Endothelial cell of umbilical vein (primary cell): ENCODE data around the gene CERS6.
"Not testable (repeated sequence)": the region's sequence is repeated elsewhere in the genome, so short reads cannot be mapped to it uniquely, and the experiment has no call there.

Source experiments
- EZH2 ChIP-seq: IDR thresholded peaks from 2 replicates; pipeline ENCODE4 v1.6.1; 2012; ENCODE audit warnings: borderline replicate concordance, low read depth, mild to moderate bottlenecking, moderate library complexity, low read length, inconsistent platforms; ENCODE audit not compliant: severe bottlenecking
- POLR2AphosphoS5 ChIP-seq: IDR thresholded peaks from 2 replicates; pipeline ENCODE4 v1.6.1; 2012; ENCODE audit warnings: low read depth, mild to moderate bottlenecking, control low read depth, low read length, moderate library complexity; ENCODE audit not compliant: insufficient read depth
- TF ChIP-seq, protein P1 (sequence below), 2 donors: IDR thresholded peaks; 1 replicate in 1 of 2; 2 replicates in 1 of 2; pipeline ENCODE4 v1.5.1; 2011; ENCODE audit warnings: low read length in 2 of 2, mild to moderate bottlenecking in 2 of 2, moderate library complexity in 2 of 2, control low read depth in 1 of 2, inconsistent platforms in 1 of 2, low read depth in 1 of 2; ENCODE audit not compliant: insufficient read depth in 1 of 2; ENCODE audit errors: extremely low read depth in 1 of 2

DNA sequence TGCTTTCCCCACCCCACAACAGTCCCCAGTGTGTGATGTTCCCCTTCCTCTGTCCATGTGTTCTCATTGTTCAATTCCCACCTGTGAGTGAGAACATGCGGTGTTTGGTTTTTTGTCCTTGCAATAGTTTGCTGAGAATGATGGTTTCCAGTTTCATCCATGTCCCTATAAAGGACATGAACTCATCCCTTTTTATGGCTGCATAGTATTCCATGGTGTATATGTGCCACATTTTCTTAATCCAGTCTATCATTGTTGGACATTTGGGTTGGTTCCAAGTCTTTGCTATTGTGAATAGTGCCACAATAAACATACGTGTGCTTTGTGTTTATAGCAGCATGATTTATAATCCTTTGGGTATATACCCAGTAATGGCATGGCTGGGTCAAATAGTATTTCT is 335.1 kb downstream of the CERS6 start:
- TF ChIP-seq, protein P1, sequence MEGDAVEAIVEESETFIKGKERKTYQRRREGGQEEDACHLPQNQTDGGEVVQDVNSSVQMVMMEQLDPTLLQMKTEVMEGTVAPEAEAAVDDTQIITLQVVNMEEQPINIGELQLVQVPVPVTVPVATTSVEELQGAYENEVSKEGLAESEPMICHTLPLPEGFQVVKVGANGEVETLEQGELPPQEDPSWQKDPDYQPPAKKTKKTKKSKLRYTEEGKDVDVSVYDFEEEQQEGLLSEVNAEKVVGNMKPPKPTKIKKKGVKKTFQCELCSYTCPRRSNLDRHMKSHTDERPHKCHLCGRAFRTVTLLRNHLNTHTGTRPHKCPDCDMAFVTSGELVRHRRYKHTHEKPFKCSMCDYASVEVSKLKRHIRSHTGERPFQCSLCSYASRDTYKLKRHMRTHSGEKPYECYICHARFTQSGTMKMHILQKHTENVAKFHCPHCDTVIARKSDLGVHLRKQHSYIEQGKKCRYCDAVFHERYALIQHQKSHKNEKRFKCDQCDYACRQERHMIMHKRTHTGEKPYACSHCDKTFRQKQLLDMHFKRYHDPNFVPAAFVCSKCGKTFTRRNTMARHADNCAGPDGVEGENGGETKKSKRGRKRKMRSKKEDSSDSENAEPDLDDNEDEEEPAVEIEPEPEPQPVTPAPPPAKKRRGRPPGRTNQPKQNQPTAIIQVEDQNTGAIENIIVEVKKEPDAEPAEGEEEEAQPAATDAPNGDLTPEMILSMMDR (IDR thresholded peaks at IDR 0.05; ENCODE audit: extremely low read depth in 1 of 2, insufficient read depth in 1 of 2, low read depth in 1 of 2, low read length in 2 of 2): not testable (repeated sequence)
- TF ChIP-seq EZH2, POLR2AphosphoS5: not testable (repeated sequence)
